Measurements from ENCODE around the gene ENTPD5.

The ENTPD5 gene

GRCh38 chr14:74064426-74064825 is 45.3 kb upstream of the ENTPD5 start:
- Histone ChIP-seq H4K20me1 (ENCODE audit: low read depth, low read length) (no peaks in the 10 kb centered on the region), H2AFZ (ENCODE audit: low read depth, low read length, severe bottlenecking) (no peak overlapping the region), H3K9ac (ENCODE audit: low read length) (no peak overlapping the region), H3K4me2 (ENCODE audit: low read depth, low read length, poor library complexity, severe bottlenecking) (no peak overlapping the region), H3K4me3 (ENCODE audit: insufficient read depth, low read length, poor library complexity, severe bottlenecking) (no peak overlapping the region), H3K27me3 (ENCODE audit: low read length) (no peaks in the 10 kb centered on the region), H3K79me2 (ENCODE audit: insufficient read depth, low read length) (no peaks in the 10 kb centered on the region), H3K9me3 (ENCODE audit: insufficient read depth, low read length) (no peaks in the 10 kb centered on the region), H3K9me2 (replicated peaks; ENCODE audit: insufficient read depth, low read length) (no peaks in the 10 kb centered on the region), H3F3A (ENCODE audit: insufficient read depth) (no peaks in the 10 kb centered on the region), H3K27ac (ENCODE audit: low read depth, low read length) (no peak overlapping the region), H3K36me3 (ENCODE audit: low read length) (no peaks in the 10 kb centered on the region)
- TF ChIP-seq EZH2phosphoT487 (conservative IDR thresholded peaks at IDR 0.05; ENCODE audit: low read length) (no peak), CTCF (IDR thresholded peaks at IDR 0.05; ENCODE audit: insufficient read depth, low read length, poor library complexity, severe bottlenecking) (no peak)

GRCh38 chr14:74062809-74063150 is 43.7 kb upstream of the ENTPD5 start:
- H3K4me3 ChIP-seq (ENCODE audit: insufficient read depth, low read length, poor library complexity, severe bottlenecking): no peak overlapping the region

GRCh38 chr14:74049876-74050495 is 30.9 kb upstream of the ENTPD5 start:
- Histone ChIP-seq H3K27ac (ENCODE audit: low read depth, low read length) (no peak overlapping the region), H3K9me2 (replicated peaks; ENCODE audit: insufficient read depth, low read length) (no peaks in the 10 kb centered on the region), H3F3A (ENCODE audit: insufficient read depth) (no peaks in the 10 kb centered on the region), H3K9ac (ENCODE audit: low read length) (no peak overlapping the region), H3K79me2 (ENCODE audit: insufficient read depth, low read length) (no peaks in the 10 kb centered on the region), H3K36me3 (ENCODE audit: low read length) (no peaks in the 10 kb centered on the region), H3K27me3 (ENCODE audit: low read length) (no peaks in the 10 kb centered on the region), H2AFZ (ENCODE audit: low read depth, low read length, severe bottlenecking) (no peak overlapping the region), H3K9me3 (ENCODE audit: insufficient read depth, low read length) (no peaks in the 10 kb centered on the region), H3K4me2 (ENCODE audit: low read depth, low read length, poor library complexity, severe bottlenecking) (no peak overlapping the region), H4K20me1 (ENCODE audit: low read depth, low read length) (no peaks in the 10 kb centered on the region), H3K4me3 (ENCODE audit: insufficient read depth, low read length, poor library complexity, severe bottlenecking) (no peak overlapping the region)
- TF ChIP-seq CTCF (IDR thresholded peaks at IDR 0.05; ENCODE audit: insufficient read depth, low read length, poor library complexity, severe bottlenecking) (no peak), EZH2phosphoT487 (conservative IDR thresholded peaks at IDR 0.05; ENCODE audit: low read length) (no peak)

More at GRCh38 chr14:74062809-74063150, 43.7 kb upstream of the ENTPD5 start:
- no peaks in the 10 kb centered on the region for H3F3A ChIP-seq (ENCODE audit: insufficient read depth)
- H3K9me2 ChIP-seq (replicated peaks; ENCODE audit: insufficient read depth, low read length): no peaks in the 10 kb centered on the region
- no peaks in the 10 kb centered on the region for H3K79me2 ChIP-seq (ENCODE audit: insufficient read depth, low read length)
- no peak overlapping the region for H3K9ac ChIP-seq (ENCODE audit: low read length)
- H4K20me1 ChIP-seq (ENCODE audit: low read depth, low read length): no peaks in the 10 kb centered on the region
- H3K9me3 ChIP-seq (ENCODE audit: insufficient read depth, low read length): no peaks in the 10 kb centered on the region
- H3K27me3 ChIP-seq (ENCODE audit: low read length): no peaks in the 10 kb centered on the region
- H3K4me2 ChIP-seq (ENCODE audit: low read depth, low read length, poor library complexity, severe bottlenecking): no peak overlapping the region
- H3K36me3 ChIP-seq (ENCODE audit: low read length): no peaks in the 10 kb centered on the region
- no peak for TF ChIP-seq EZH2phosphoT487 (conservative IDR thresholded peaks at IDR 0.05; ENCODE audit: low read length)
- H2AFZ ChIP-seq (ENCODE audit: low read depth, low read length, severe bottlenecking): no peak overlapping the region
- H3K27ac ChIP-seq (ENCODE audit: low read depth, low read length): no peak overlapping the region

- Histone ChIP-seq H3K79me2 (ENCODE audit: insufficient read depth, low read length) (no peaks in the 10 kb centered on the region), H3K27ac (ENCODE audit: low read depth, low read length) (no peak overlapping the region), H3K9me3 (ENCODE audit: insufficient read depth, low read length) (no peaks in the 10 kb centered on the region), H3K9me2 (replicated peaks; ENCODE audit: insufficient read depth, low read length) (no peaks in the 10 kb centered on the region), H3K36me3 (ENCODE audit: low read length) (no peaks in the 10 kb centered on the region), H3K27me3 (ENCODE audit: low read length) (no peaks in the 10 kb centered on the region), H3K9ac (ENCODE audit: low read length) (no peak overlapping the region), H4K20me1 (ENCODE audit: low read depth, low read length) (no peaks in the 10 kb centered on the region), H3K4me3 (ENCODE audit: insufficient read depth, low read length, poor library complexity, severe bottlenecking) (no peak overlapping the region), H2AFZ (ENCODE audit: low read depth, low read length, severe bottlenecking) (no peak overlapping the region), H3F3A (ENCODE audit: insufficient read depth) (no peaks in the 10 kb centered on the region), H3K4me2 (ENCODE audit: low read depth, low read length, poor library complexity, severe bottlenecking) (no peak overlapping the region)
- TF ChIP-seq EZH2phosphoT487 (conservative IDR thresholded peaks at IDR 0.05; ENCODE audit: low read length): no peak
- no peak for TF ChIP-seq CTCF (IDR thresholded peaks at IDR 0.05; ENCODE audit: insufficient read depth, low read length, poor library complexity, severe bottlenecking)
Measured at GRCh38 chr14:74048281-74048680, 29.2 kb upstream of the ENTPD5 start.
